A549 (cell line): ENCODE results near the gene FBXO31.

ENCODE experiments used
- CTCF ChIP-seq: fragments of >200 bp; sonication (Bioruptor Twin); formaldehyde crosslinking; IDR thresholded peaks from 3 replicates; pipeline ENCODE4 v1.5.1; 2016
- HDAC2 ChIP-seq: fragments of 200-600 bp; sonication (generic); IDR thresholded peaks from 2 replicates; pipeline ENCODE4 v1.6.1; 2016
- MAFK ChIP-seq: fragments of 450-650 bp; IDR thresholded peaks from 2 replicates; pipeline ENCODE4 v1.6.1; 2014; ENCODE audit not compliant: partially characterized antibody
- NR3C1 ChIP-seq: fragments of >200 bp; sonication (Bioruptor Twin); formaldehyde crosslinking; IDR thresholded peaks from 3 replicates; pipeline ENCODE4 v1.6.1; 2017

- TF ChIP-seq NR3C1 (no peak), HDAC2 (no peak), CTCF (no peak), MAFK (no peak)
These were observed 99.4 kb downstream of the FBXO31 start for GRCh38 chr16:87284183-87284582.
